ENCODE data around the gene GRID1.

The GRID1 gene

GRCh38 chr10:86212391-86212700 lies 154.2 kb downstream of the GRID1 start:
- Histone ChIP-seq H3K79me2 (ENCODE audit: insufficient read depth, low read length) (no peaks in the 10 kb centered on the region), H3K9me3 (ENCODE audit: low read length) (no peaks in the 10 kb centered on the region), H3F3A (ENCODE audit: insufficient read depth, low read length) (no peaks in the 10 kb centered on the region), H3K4me2 (ENCODE audit: low read length) (no peak overlapping the region), H3K27ac (ENCODE audit: low read depth, low read length, poor library complexity, severe bottlenecking) (no peak overlapping the region), H3K36me3 (ENCODE audit: insufficient read depth, low read length) (no peaks in the 10 kb centered on the region), H3K4me3 (ENCODE audit: low read depth, low read length, poor library complexity, severe bottlenecking) (no peak overlapping the region), H3K9me2 (ENCODE audit: low read depth, low read length) (no peaks in the 10 kb centered on the region), H3K27me3 (ENCODE audit: insufficient read depth, low read length) (no peaks in the 10 kb centered on the region), H3K4me1 (ENCODE audit: insufficient read depth, low read length, severe bottlenecking) (no peaks in the 10 kb centered on the region), H2AFZ (ENCODE audit: low read length) (no peak overlapping the region), H3K9ac (ENCODE audit: low read length) (no peak overlapping the region), H4K20me1 (ENCODE audit: insufficient read depth, low read length) (no peaks in the 10 kb centered on the region)
- TF ChIP-seq EZH2 (IDR thresholded peaks at IDR 0.05; ENCODE audit: borderline replicate concordance, low read length) (no peak), CTCF (IDR thresholded peaks at IDR 0.05; ENCODE audit: low read length) (no peak)

- Histone ChIP-seq H4K20me1 (ENCODE audit: insufficient read depth, low read length) (no peaks in the 10 kb centered on the region), H3K4me3 (ENCODE audit: low read depth, low read length, poor library complexity, severe bottlenecking) (no peak overlapping the region), H3K27ac (ENCODE audit: low read depth, low read length, poor library complexity, severe bottlenecking) (no peak overlapping the region), H3K9me2 (ENCODE audit: low read depth, low read length) (no peaks in the 10 kb centered on the region), H3K9ac (ENCODE audit: low read length) (no peak overlapping the region), H3K4me2 (ENCODE audit: low read length) (no peak overlapping the region), H3K36me3 (ENCODE audit: insufficient read depth, low read length) (no peaks in the 10 kb centered on the region), H3K79me2 (ENCODE audit: insufficient read depth, low read length) (no peaks in the 10 kb centered on the region), H3K9me3 (ENCODE audit: low read length) (no peaks in the 10 kb centered on the region), H3F3A (ENCODE audit: insufficient read depth, low read length) (no peaks in the 10 kb centered on the region), H3K4me1 (ENCODE audit: insufficient read depth, low read length, severe bottlenecking) (no peaks in the 10 kb centered on the region), H3K27me3 (ENCODE audit: insufficient read depth, low read length) (no peaks in the 10 kb centered on the region), H2AFZ (ENCODE audit: low read length) (no peak overlapping the region)
- TF ChIP-seq EZH2 (IDR thresholded peaks at IDR 0.05; ENCODE audit: borderline replicate concordance, low read length) (no peak), CTCF (IDR thresholded peaks at IDR 0.05; ENCODE audit: low read length) (no peak)
Observed at GRCh38 chr10:86211691-86212390, 154.8 kb downstream of the GRID1 start.

- Histone ChIP-seq H3K4me1 (ENCODE audit: insufficient read depth, low read length, severe bottlenecking) (no peaks in the 10 kb centered on the region), H3K4me2 (ENCODE audit: low read length) (no peak overlapping the region), H4K20me1 (ENCODE audit: insufficient read depth, low read length) (no peaks in the 10 kb centered on the region), H3K27ac (ENCODE audit: low read depth, low read length, poor library complexity, severe bottlenecking) (no peak overlapping the region), H3K36me3 (ENCODE audit: insufficient read depth, low read length) (no peaks in the 10 kb centered on the region), H3F3A (ENCODE audit: insufficient read depth, low read length) (no peaks in the 10 kb centered on the region), H3K9me2 (ENCODE audit: low read depth, low read length) (no peaks in the 10 kb centered on the region), H3K9ac (ENCODE audit: low read length) (no peak overlapping the region), H3K4me3 (ENCODE audit: low read depth, low read length, poor library complexity, severe bottlenecking) (no peak overlapping the region), H3K27me3 (ENCODE audit: insufficient read depth, low read length) (no peaks in the 10 kb centered on the region), H3K9me3 (ENCODE audit: low read length) (no peaks in the 10 kb centered on the region), H3K79me2 (ENCODE audit: insufficient read depth, low read length) (no peaks in the 10 kb centered on the region), H2AFZ (ENCODE audit: low read length) (no peak overlapping the region)
- TF ChIP-seq EZH2 (IDR thresholded peaks at IDR 0.05; ENCODE audit: borderline replicate concordance, low read length) (no peak), CTCF (IDR thresholded peaks at IDR 0.05; ENCODE audit: low read length) (no peak)
Observed at GRCh38 chr10:86210416-86210815, 156.2 kb downstream of the GRID1 start.
